Gastroesophageal sphincter (tissue), 4 donors: ENCODE measurements around the gene TULP1. TPM values are rescaled to one million over a fixed set of nuclear protein-coding genes. Genes with fewer than 3 reads are reported as not detected.
A peak's percentile ranks its signal among the peaks of the same experiment; 100 is the strongest.

Experiments
- ATAC-seq: fragments of 150-250 bp; one replicate; pipeline ENCODE4 v1.9.1; 2016; ENCODE audit warnings: mild to moderate bottlenecking, moderate library complexity
- H3K27ac ChIP-seq, 4 donors: fragments of 200-600 bp; sonication (generic) in 3 of 4; 1 replicate in 3 of 4; 2 replicates in 1 of 4; pipeline ENCODE4 v1.5.1; 2016 to 2019
- H3K27me3 ChIP-seq: fragments of 200-600 bp; sonication (generic); one replicate; pipeline ENCODE4 v1.5.1; 2019
- H3K36me3 ChIP-seq, 2 donors: fragments of 200-600 bp; sonication (generic); one replicate each; pipeline ENCODE4 v1.5.1; 2019; ENCODE audit warnings: control low read depth in 1 of 2
- H3K4me1 ChIP-seq, 3 donors: fragments of 200-600 bp; sonication (generic); 1 replicate in 2 of 3; 2 replicates in 1 of 3; pipeline ENCODE4 v1.5.1; 2016 to 2019; ENCODE audit warnings: control low read depth in 2 of 3
- H3K4me3 ChIP-seq, 2 donors: fragments of 200-600 bp; sonication (generic); one replicate each; pipeline ENCODE4 v1.5.1; 2019; ENCODE audit warnings: mild to moderate bottlenecking in 1 of 2, moderate library complexity in 1 of 2
- H3K9me3 ChIP-seq, 3 donors: fragments of 200-600 bp; sonication (generic); one replicate each; pipeline ENCODE4 v1.5.1; 2017 to 2019; ENCODE audit warnings: control low read depth in 2 of 3
- EP300 ChIP-seq: sonication (generic); formaldehyde crosslinking; IDR thresholded peaks from one replicate; pipeline ENCODE4 v1.6.1; 2017; ENCODE audit warnings: antibody characterized with exemption, mild to moderate bottlenecking
- POLR2A ChIP-seq, 2 donors: fragments of 450-650 bp; IDR thresholded peaks; one replicate each; pipeline ENCODE4 v1.6.1; 2017; ENCODE audit warnings: antibody characterized with exemption in 2 of 2, mild to moderate bottlenecking in 2 of 2, moderate library complexity in 1 of 2
- POLR2AphosphoS5 ChIP-seq: sonication (generic); formaldehyde crosslinking; IDR thresholded peaks from one replicate; pipeline ENCODE4 v1.6.1; 2017; ENCODE audit warnings: antibody characterized with exemption
- WGBS, 2 donors: methylation state at CpG; one replicate each; pipeline ENCODE4 v1.1.5; 2018; ENCODE audit warnings: low coverage in 1 of 2; 5-methylcytosine and 5-hydroxymethylcytosine counted together
- total RNA-seq, 4 donors: library from RNA; depleted of rRNA; stranded (reverse); fragments of >200 nt; gene quantifications; one replicate each; pipeline ENCODE4 v1.1.0, GENCODE V29; 2016
- TF ChIP-seq, protein P1 (sequence below), 4 experiments: fragments of 200-600 bp in 2 of 4; fragments of 450-650 bp in 2 of 4; sonication (generic) in 1 of 4; IDR thresholded peaks; one replicate each; pipeline ENCODE4 v1.5.1; 2017 to 2019; ENCODE audit warnings: antibody characterized with exemption in 4 of 4, mild to moderate bottlenecking in 2 of 4, moderate library complexity in 2 of 4

TULP1 gene
- under 1 TPM in 1 of 4 donors, not detected in 3; 0.89 TPM for total RNA-seq

DNA sequence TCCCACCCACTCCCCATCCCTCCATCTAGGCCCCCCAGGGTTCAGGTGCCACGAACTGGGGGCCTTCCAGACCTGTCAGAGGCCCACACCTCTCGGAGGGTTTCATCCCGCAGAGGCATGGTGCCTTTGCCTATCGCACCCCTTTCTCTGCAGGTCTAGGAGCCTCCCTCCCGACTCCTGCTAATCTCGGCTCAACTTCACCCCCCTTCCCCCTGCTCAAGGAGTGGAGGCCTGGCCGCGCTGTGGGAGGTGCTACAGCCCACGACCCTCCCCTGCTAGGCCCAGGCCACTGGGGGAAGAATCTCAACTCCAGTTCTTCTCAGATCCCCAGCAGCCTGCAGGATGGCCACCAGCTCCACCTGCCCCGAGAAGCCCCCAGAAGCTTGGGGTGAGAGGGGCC lies at the start of gene TULP1:
TSS of gene TULP1 (minus strand) at position 157 of the 400 bp plus-strand sequence. CDS start at position 119, 38 bp downstream.
- no peaks in the 10 kb centered on the region for H3K9me3 ChIP-seq
- TF ChIP-seq POLR2A (IDR thresholded peaks at IDR 0.05) (no peak), EP300 (no peak), POLR2AphosphoS5 (no peak)
- TF ChIP-seq, protein P1, sequence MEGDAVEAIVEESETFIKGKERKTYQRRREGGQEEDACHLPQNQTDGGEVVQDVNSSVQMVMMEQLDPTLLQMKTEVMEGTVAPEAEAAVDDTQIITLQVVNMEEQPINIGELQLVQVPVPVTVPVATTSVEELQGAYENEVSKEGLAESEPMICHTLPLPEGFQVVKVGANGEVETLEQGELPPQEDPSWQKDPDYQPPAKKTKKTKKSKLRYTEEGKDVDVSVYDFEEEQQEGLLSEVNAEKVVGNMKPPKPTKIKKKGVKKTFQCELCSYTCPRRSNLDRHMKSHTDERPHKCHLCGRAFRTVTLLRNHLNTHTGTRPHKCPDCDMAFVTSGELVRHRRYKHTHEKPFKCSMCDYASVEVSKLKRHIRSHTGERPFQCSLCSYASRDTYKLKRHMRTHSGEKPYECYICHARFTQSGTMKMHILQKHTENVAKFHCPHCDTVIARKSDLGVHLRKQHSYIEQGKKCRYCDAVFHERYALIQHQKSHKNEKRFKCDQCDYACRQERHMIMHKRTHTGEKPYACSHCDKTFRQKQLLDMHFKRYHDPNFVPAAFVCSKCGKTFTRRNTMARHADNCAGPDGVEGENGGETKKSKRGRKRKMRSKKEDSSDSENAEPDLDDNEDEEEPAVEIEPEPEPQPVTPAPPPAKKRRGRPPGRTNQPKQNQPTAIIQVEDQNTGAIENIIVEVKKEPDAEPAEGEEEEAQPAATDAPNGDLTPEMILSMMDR (IDR thresholded peaks at IDR 0.05): no peak
- peaks cover 56% of the 10 kb centered on the region for H3K27me3 ChIP-seq
- peaks cover 0 to 11% (median 0%) of the 10 kb centered on the region in 3 donors for H3K4me1 ChIP-seq
- H3K4me3 ChIP-seq: peak within 1 kb of the TSS in 1 of 2 donors; percentile 25
- H3K27ac ChIP-seq: no peak within 1 kb of the TSS
- no peaks in the 10 kb centered on the region for H3K36me3 ChIP-seq
- WGBS, 2 donors: 100% methylated on average over 1 to 3 of the region's 10 CpGs
- no peak for ATAC-seq

- 51 to 60% methylated on average over 4 to 6 of the region's 11 CpGs for WGBS, 2 donors
- no peak overlapping the region for H3K27ac ChIP-seq
- no peaks in the 10 kb centered on the region for H3K36me3 ChIP-seq
- H3K4me1 ChIP-seq: no peaks in the 10 kb centered on the region
- H3K27me3 ChIP-seq: peaks cover 8% of the 10 kb centered on the region
- no peak overlapping the region for H3K4me3 ChIP-seq
- ATAC-seq: no peak
- H3K9me3 ChIP-seq: no peaks in the 10 kb centered on the region
- no peak for TF ChIP-seq POLR2A (IDR thresholded peaks at IDR 0.05)
- TF ChIP-seq POLR2AphosphoS5: no peak
- TF ChIP-seq EP300: no peak
- TF ChIP-seq, protein P1 (IDR thresholded peaks at IDR 0.05): no peak
Observed at GRCh38 chr6:35562060-35562459, 49.4 kb upstream of the TULP1 start.

GRCh38 chr6:35561113-35561512 lies 48.4 kb upstream of the TULP1 start:
- 62 to 67% methylated on average over 4 to 5 of the region's 5 CpGs for WGBS, 2 donors
- TF ChIP-seq, protein P1 (IDR thresholded peaks at IDR 0.05): no peak
- TF ChIP-seq EP300: no peak
- TF ChIP-seq POLR2A (IDR thresholded peaks at IDR 0.05): no peak
- no peak for TF ChIP-seq POLR2AphosphoS5
- H3K27ac ChIP-seq: no peak overlapping the region
- H3K36me3 ChIP-seq: no peaks in the 10 kb centered on the region
- H3K9me3 ChIP-seq: no peaks in the 10 kb centered on the region
- no peak for ATAC-seq
- peaks cover 8% of the 10 kb centered on the region for H3K27me3 ChIP-seq
- no peak overlapping the region for H3K4me3 ChIP-seq
- H3K4me1 ChIP-seq: no peaks in the 10 kb centered on the region

DNA sequence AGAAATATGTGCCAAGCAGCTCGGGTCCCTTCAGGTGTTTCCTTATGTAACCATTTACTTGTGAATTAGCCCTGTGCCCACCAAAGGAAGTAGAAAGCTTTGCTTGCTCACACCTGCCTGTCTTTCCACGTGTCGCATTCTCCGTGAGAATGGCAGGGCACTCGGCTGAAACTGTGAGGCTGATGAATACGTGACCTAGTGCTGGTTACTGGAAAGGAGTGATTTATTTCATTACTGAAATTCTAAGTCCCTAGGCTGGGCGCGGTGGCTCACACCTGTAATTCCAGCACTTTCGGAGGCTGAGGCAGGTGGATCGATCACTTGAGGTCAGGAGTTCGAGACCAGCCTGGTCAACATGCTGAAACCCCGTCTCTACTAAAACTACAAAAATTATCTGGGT lies 45.9 kb upstream of the TULP1 start:
- TF ChIP-seq POLR2AphosphoS5: no peak
- TF ChIP-seq POLR2A (IDR thresholded peaks at IDR 0.05): no peak
- TF ChIP-seq, protein P1 (IDR thresholded peaks at IDR 0.05): no peak
- no peak for TF ChIP-seq EP300
- Histone ChIP-seq H3K27ac (no peak overlapping the region), H3K27me3 (peaks cover 8% of the 10 kb centered on the region), H3K4me1 (no peaks in the 10 kb centered on the region), H3K4me3 (no peak overlapping the region), H3K36me3 (no peaks in the 10 kb centered on the region), H3K9me3 (no peaks in the 10 kb centered on the region)
- 71 to 81% methylated on average over 7 to 11 of the region's 12 CpGs for WGBS, 2 donors
- ATAC-seq: no peak

DNA sequence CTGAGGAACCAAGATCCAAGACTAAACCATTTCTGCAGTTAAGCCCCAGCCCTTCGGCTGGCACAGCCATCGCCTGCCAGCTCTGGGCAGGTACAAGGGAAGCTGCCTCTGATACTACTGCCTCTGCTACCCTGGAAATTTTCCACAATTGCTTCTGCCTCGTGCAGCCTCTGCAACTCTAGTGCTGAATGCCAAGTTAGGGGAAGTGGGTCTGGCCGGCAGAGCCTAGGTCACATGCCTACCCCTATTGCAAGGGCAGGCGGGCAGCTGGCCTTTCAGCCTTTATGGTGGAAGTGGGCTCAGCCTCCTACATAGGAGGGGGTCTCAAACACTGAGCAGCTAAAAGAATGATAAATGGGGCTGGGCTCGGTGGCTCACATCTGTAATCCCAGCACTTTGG lies 44.5 kb upstream of the TULP1 start:
- WGBS, 2 donors: 60 to 80% methylated on average over 1 to 2 of the region's 6 CpGs
- no peaks in the 10 kb centered on the region for H3K4me1 ChIP-seq
- H3K4me3 ChIP-seq: no peak overlapping the region
- H3K36me3 ChIP-seq: no peaks in the 10 kb centered on the region
- no peak for ATAC-seq
- no peak overlapping the region for H3K27ac ChIP-seq
- H3K9me3 ChIP-seq: peaks cover 0 to 5% (median 0%) of the 10 kb centered on the region in 3 donors
- H3K27me3 ChIP-seq: peaks cover 13% of the 10 kb centered on the region
- TF ChIP-seq EP300: no peak
- TF ChIP-seq, protein P1 (IDR thresholded peaks at IDR 0.05): no peak
- TF ChIP-seq POLR2A (IDR thresholded peaks at IDR 0.05): no peak
- no peak for TF ChIP-seq POLR2AphosphoS5
